Sigmoid colon (tissue), 4 donors: ENCODE measurements around the gene TNNT2.

Source experiments
- EP300 ChIP-seq, 4 donors: sonication (generic); formaldehyde crosslinking; IDR thresholded peaks; one replicate each; pipeline ENCODE4 v1.6.1; 2017; ENCODE audit warnings: antibody characterized with exemption in 4 of 4
- POLR2A ChIP-seq, 2 donors: fragments of 450-650 bp; IDR thresholded peaks; one replicate each; pipeline ENCODE4 v1.6.1; 2016; ENCODE audit warnings: antibody characterized with exemption in 2 of 2, mild to moderate bottlenecking in 2 of 2, moderate library complexity in 2 of 2
- POLR2AphosphoS5 ChIP-seq, 4 donors: sonication (generic); formaldehyde crosslinking; IDR thresholded peaks; one replicate each; pipeline ENCODE4 v1.6.1; 2017; ENCODE audit warnings: antibody characterized with exemption in 4 of 4
- TF ChIP-seq, protein P1 (sequence below), 4 experiments: fragments of 450-650 bp in 3 of 4; fragments of 200-600 bp in 1 of 4; IDR thresholded peaks; one replicate each; pipeline ENCODE4 v1.5.1; 2016 to 2019; ENCODE audit warnings: antibody characterized with exemption in 4 of 4, mild to moderate bottlenecking in 3 of 4, moderate library complexity in 2 of 4

DNA sequence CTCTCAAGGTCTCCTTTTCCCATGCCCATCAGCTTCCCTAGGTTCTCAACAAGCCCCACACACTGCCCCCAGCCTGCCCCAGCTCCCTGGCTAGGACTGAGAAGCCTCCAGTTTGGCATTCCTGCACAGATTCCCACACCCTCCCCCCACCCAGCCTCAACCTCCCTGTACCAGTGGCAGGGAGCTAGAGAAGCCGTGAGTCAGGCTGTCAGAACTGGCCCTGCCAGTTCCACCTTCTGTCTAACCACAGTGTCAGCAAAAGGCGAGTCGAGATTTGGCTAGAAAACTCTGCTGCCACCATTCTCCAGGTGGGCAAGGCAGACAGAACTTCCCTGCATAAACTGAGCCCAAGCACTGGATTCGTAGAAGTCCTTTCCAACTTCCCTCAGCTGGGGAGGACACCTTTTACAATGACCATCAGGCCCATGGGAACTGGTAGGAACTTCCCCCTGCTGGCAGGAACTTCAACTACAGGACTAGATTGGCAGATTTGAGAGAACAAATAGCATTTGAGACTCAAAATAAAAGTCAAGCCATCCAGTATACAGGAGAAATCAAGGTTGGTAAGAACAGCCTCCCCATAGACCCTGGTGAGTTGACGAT is 31.0 kb downstream of the TNNT2 start:
- TF ChIP-seq, protein P1, sequence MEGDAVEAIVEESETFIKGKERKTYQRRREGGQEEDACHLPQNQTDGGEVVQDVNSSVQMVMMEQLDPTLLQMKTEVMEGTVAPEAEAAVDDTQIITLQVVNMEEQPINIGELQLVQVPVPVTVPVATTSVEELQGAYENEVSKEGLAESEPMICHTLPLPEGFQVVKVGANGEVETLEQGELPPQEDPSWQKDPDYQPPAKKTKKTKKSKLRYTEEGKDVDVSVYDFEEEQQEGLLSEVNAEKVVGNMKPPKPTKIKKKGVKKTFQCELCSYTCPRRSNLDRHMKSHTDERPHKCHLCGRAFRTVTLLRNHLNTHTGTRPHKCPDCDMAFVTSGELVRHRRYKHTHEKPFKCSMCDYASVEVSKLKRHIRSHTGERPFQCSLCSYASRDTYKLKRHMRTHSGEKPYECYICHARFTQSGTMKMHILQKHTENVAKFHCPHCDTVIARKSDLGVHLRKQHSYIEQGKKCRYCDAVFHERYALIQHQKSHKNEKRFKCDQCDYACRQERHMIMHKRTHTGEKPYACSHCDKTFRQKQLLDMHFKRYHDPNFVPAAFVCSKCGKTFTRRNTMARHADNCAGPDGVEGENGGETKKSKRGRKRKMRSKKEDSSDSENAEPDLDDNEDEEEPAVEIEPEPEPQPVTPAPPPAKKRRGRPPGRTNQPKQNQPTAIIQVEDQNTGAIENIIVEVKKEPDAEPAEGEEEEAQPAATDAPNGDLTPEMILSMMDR (IDR thresholded peaks at IDR 0.05): peak in 1 of 4 experiments; percentile 29
- no peak for TF ChIP-seq POLR2A (IDR thresholded peaks at IDR 0.05)
- TF ChIP-seq POLR2AphosphoS5 (IDR thresholded peaks at IDR 0.05): no peak
- TF ChIP-seq EP300 (IDR thresholded peaks at IDR 0.05): no peak
